ENCODE data around the gene UGT1A10. TPM values are rescaled to one million over a fixed set of nuclear protein-coding genes. Genes with fewer than 3 reads are reported as not detected.
A peak's percentile ranks its signal among the peaks of the same experiment; 100 is the strongest.

The UGT1A10 gene
- total and polyA plus RNA-seq, 10 of the 15 experiments (the other 5 are each of a cell fraction or from before 2014, with no cell fraction given): not detected

- TF ChIP-seq NRF1 (conservative IDR thresholded peaks at IDR 0.05; ENCODE audit: low read depth, low read length): no peak
- no peak for TF ChIP-seq ZNF384 (IDR thresholded peaks at IDR 0.05; ENCODE audit: borderline replicate concordance, low read depth, low read length)
- no peak for TF ChIP-seq FOXM1 (IDR thresholded peaks at IDR 0.05; ENCODE audit: low read depth, low read length)
- TF ChIP-seq ATF2 (IDR thresholded peaks at IDR 0.05; ENCODE audit: low read length): no peak
- no peak for TF ChIP-seq MYB (IDR thresholded peaks at IDR 0.05; ENCODE audit: borderline replicate concordance, low read depth, low read length)
- in situ Hi-C loops (cut with MboI): no loop called here
- no peak for ATAC-seq
Observed at GRCh38 chr2:233627331-233628025, 8.8 kb upstream of the UGT1A10 start.

GRCh38 chr2:233638836-233639235, 2.6 kb downstream of the UGT1A10 start:
- 0 out of 2 replicates have a peak, but pooled peaks have one; percentile 28 for TF ChIP-seq RAD21 (IDR thresholded peaks at IDR 0.05; ENCODE audit: insufficient read depth, low read depth, low read length)
- no peak for TF ChIP-seq ZBED1 (IDR thresholded peaks at IDR 0.05; ENCODE audit: borderline replicate concordance)
- intact Hi-C loops (cut with micrococcal nuclease; ENCODE audit: unreplicated experiment): no loop called here
- no peaks in the 10 kb centered on the region for H3K4me1 ChIP-seq (ENCODE audit: control insufficient read depth, insufficient read depth, low read length)
- ChIA-PET RAD21 (ENCODE audit: unreplicated experiment) (no interaction called here), CTCF (no interaction called here), POLR2A (no interaction called here), SMC1A (ENCODE audit: uncharacterized antibody, unreplicated experiment) (no interaction called here)
- no TSS peak for BruUV-seq (replicated peaks)
- no peak overlapping the region for H3K27ac ChIP-seq (ENCODE audit: control insufficient read depth, insufficient read depth)
- H3K4me3 ChIP-seq: no peak overlapping the region
- H3K9me3 ChIP-seq (replicated peaks; ENCODE audit: control insufficient read depth, insufficient read depth, low read length): no peaks in the 10 kb centered on the region; the same call in 2 of the 3 replicates
- no peak overlapping the region for H3K9ac ChIP-seq (ENCODE audit: control insufficient read depth, insufficient read depth, low read length)
- ATAC-seq (peak; percentile 53), DNase-seq (ENCODE audit: low read depth, low spot score) (no peak), FAIRE-seq (no peak)
- in situ Hi-C loops (cut with MboI): no loop called here
- H4K20me1 ChIP-seq (ENCODE audit: control insufficient read depth, insufficient read depth): no peaks in the 10 kb centered on the region
- WGBS (ENCODE audit: insufficient coverage, insufficient replicate concordance, low lambda C conversion rate, missing lambda C conversion rate): 22% methylated on average over 5 of the region's 5 CpGs
- no peaks in the 10 kb centered on the region for H3K27me3 ChIP-seq (replicated peaks in 1 of 2; ENCODE audit: control insufficient read depth in 2 of 2, insufficient read depth in 2 of 2, low read length in 1 of 2)
- no peak overlapping the region for H2AFZ ChIP-seq (ENCODE audit: control insufficient read depth, low read depth, low read length)
- no peak overlapping the region for H3K4me2 ChIP-seq (ENCODE audit: control insufficient read depth, insufficient read depth)
- H3K79me2 ChIP-seq (ENCODE audit: control insufficient read depth, insufficient read depth, low read length): no peaks in the 10 kb centered on the region
- no peaks in the 10 kb centered on the region for H3K36me3 ChIP-seq (ENCODE audit: control insufficient read depth in 2 of 2, insufficient read depth in 2 of 2, low read length in 1 of 2)

More at GRCh38 chr2:233627331-233628025, 8.8 kb upstream of the UGT1A10 start:
- ChIA-PET SMC1A (ENCODE audit: uncharacterized antibody, unreplicated experiment) (interaction anchor here (0.7 kb wide), 1 partner anchor 37 kb away, joined by 3 read pairs; no protein-coding TSS in a partner anchor), POLR2A (no interaction called here), CTCF (no interaction called here), RAD21 (ENCODE audit: unreplicated experiment) (interaction anchor here (0.7 kb wide), 1 partner anchor 718 kb away, joined by 3 read pairs; no protein-coding TSS in a partner anchor)
- Histone ChIP-seq H3K4me1 (ENCODE audit: control insufficient read depth, insufficient read depth, low read length) (no peaks in the 10 kb centered on the region), H3K9me3 (replicated peaks; ENCODE audit: control insufficient read depth, insufficient read depth, low read length) (no peaks in the 10 kb centered on the region), H3K79me2 (ENCODE audit: control insufficient read depth, insufficient read depth, low read length) (no peaks in the 10 kb centered on the region), H3K4me2 (ENCODE audit: control insufficient read depth, insufficient read depth) (no peak overlapping the region), H3K4me3 (no peak overlapping the region), H3K27me3 (replicated peaks in 1 of 2; ENCODE audit: control insufficient read depth in 2 of 2, insufficient read depth in 2 of 2, low read length in 1 of 2) (no peaks in the 10 kb centered on the region), H3K9ac (ENCODE audit: control insufficient read depth, insufficient read depth, low read length) (no peak overlapping the region), H3K36me3 (ENCODE audit: control insufficient read depth in 2 of 2, insufficient read depth in 2 of 2, low read length in 1 of 2) (no peaks in the 10 kb centered on the region), H2AFZ (ENCODE audit: control insufficient read depth, low read depth, low read length) (no peak overlapping the region), H4K20me1 (ENCODE audit: control insufficient read depth, insufficient read depth) (no peaks in the 10 kb centered on the region), H3K27ac (ENCODE audit: control insufficient read depth, insufficient read depth) (no peak overlapping the region)
- DNase-seq (ENCODE audit: low read depth, low spot score) (no peak), FAIRE-seq (no peak)
- 5% methylated on average over 5 of the region's 5 CpGs for WGBS (ENCODE audit: insufficient coverage, insufficient replicate concordance, low lambda C conversion rate, missing lambda C conversion rate)
- no TSS peak for BruUV-seq (replicated peaks)
- intact Hi-C loops (cut with micrococcal nuclease; ENCODE audit: unreplicated experiment): no loop called here

Measured in GM12878 (cell line).